Transverse colon (tissue), 4 donors: Measurements from ENCODE around the gene GID8. TPM values are rescaled to one million over a fixed set of nuclear protein-coding genes. Genes with fewer than 3 reads are reported as not detected.

Experiments used
- DNase-seq: peaks from one replicate; pipeline ENCODE4 v3.0.0-alpha.2; 2019
- H3K27ac ChIP-seq, 4 donors: fragments of 200-600 bp; sonication (generic); 2 replicates each; pipeline ENCODE4 v1.5.1; 2016 to 2018; ENCODE audit warnings: inconsistent platforms in 4 of 4
- H3K27me3 ChIP-seq: fragments of 200-600 bp; sonication (generic); 2 replicates; pipeline ENCODE4 v1.5.1; 2017; ENCODE audit warnings: inconsistent platforms
- H3K36me3 ChIP-seq, 4 donors: fragments of 200-600 bp; sonication (generic); 2 replicates each; pipeline ENCODE4 v1.5.1; 2017 to 2019; ENCODE audit warnings: inconsistent platforms in 4 of 4
- H3K4me1 ChIP-seq, 4 donors: fragments of 200-600 bp; sonication (generic); 2 replicates each; pipeline ENCODE4 v1.5.1; 2017 to 2020; ENCODE audit warnings: inconsistent platforms in 4 of 4
- H3K4me3 ChIP-seq, 4 donors: fragments of 200-600 bp; sonication (generic); 1 replicate in 1 of 4; 2 replicates in 3 of 4; pipeline versions ENCODE4 v1.5.1 to v1.6.1; 2017 to 2019; ENCODE audit warnings: inconsistent platforms in 4 of 4
- H3K9me3 ChIP-seq, 2 donors: fragments of 200-600 bp; sonication (generic); 2 replicates each; pipeline ENCODE4 v1.5.1; 2017 to 2019; ENCODE audit warnings: inconsistent platforms in 2 of 2
- EP300 ChIP-seq: sonication (generic); formaldehyde crosslinking; IDR thresholded peaks from one replicate; pipeline ENCODE4 v1.6.1; 2017; ENCODE audit warnings: antibody characterized with exemption, low read depth
- POLR2A ChIP-seq: fragments of 450-650 bp; IDR thresholded peaks from one replicate; pipeline ENCODE4 v1.6.1; 2016; ENCODE audit warnings: antibody characterized with exemption, mild to moderate bottlenecking, moderate library complexity
- POLR2AphosphoS5 ChIP-seq, 3 donors: sonication (generic); formaldehyde crosslinking; IDR thresholded peaks; one replicate each; pipeline ENCODE4 v1.6.1; 2016; ENCODE audit warnings: antibody characterized with exemption in 3 of 3
- WGBS, 2 donors: methylation state at CpG; one replicate each; pipeline ENCODE4 v1.1.5; 2018; ENCODE audit warnings: low coverage in 1 of 2; 5-methylcytosine and 5-hydroxymethylcytosine counted together
- in situ Hi-C, 4 donors: fragments of 200-750 bp; cut with MboI; loops; one replicate each; pipeline versions ENCODE4 v1.15.0 to v1.15.1; 2017; ENCODE audit warnings: low sequenced_read_pairs in 3 of 4, low pct_ligation_motif_present in 1 of 4, low pct_unique_long_range_greater_than_20kb in 1 of 4
- intact Hi-C: fragments of 100-400 bp; cut with DNase I; formaldehyde crosslinking; loops from one replicate; pipeline ENCODE4 v1.15.1; 2023; ENCODE audit warnings: low total_unique reads
- total RNA-seq, 4 donors: library from RNA; depleted of rRNA; stranded (reverse); fragments of >200 nt; gene quantifications; one replicate each; pipeline ENCODE4 v1.1.0, GENCODE V29; 2016
- TF ChIP-seq, protein P1 (sequence below), 5 experiments: fragments of 200-600 bp in 3 of 5; fragments of 450-650 bp in 2 of 5; sonication (generic) in 3 of 5; IDR thresholded peaks; 1 replicate in 2 of 5; 2 replicates in 3 of 5; pipeline ENCODE4 v1.5.1; 2016 to 2017; ENCODE audit warnings: antibody characterized with exemption in 5 of 5, inconsistent platforms in 3 of 5, mild to moderate bottlenecking in 2 of 5, moderate library complexity in 1 of 5

The GID8 gene
- total RNA-seq, 4 donors from 2014 or later, result 29.5 to 34.1 (median 31.7) TPM

DNA sequence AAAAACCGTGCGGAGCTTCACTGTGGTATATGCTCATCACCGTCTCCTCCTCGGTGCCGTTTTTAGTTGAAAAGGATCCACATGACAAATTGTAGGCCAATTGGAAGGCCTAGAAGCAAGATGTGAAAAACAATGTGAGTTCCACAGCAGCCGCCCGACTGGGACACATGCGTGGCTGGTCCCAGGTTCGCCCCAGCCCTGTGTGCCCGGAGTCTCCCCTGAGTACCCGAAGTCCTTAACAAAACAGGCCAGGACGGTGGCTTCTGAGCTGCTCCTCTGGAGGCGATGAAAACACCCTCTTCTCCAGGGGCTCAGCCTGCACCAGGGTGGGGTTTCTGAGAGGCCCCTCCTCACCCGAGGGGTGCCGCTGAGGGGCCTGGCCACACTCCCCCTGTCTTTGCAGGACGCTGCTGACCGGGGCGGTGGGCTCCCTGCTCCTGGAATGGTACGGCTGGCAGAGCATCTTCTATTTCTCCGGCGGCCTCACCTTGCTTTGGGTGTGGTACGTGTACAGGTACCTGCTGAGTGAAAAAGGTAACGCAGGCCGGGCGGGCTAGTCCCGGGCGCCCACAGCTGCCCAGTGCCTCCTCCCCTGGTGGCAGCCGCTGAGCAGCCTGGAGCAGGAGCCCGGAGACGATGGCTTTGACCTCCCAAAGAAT lies 24.4 kb downstream of the GID8 start:
- no peaks in the 10 kb centered on the region for H3K36me3 ChIP-seq

DNA sequence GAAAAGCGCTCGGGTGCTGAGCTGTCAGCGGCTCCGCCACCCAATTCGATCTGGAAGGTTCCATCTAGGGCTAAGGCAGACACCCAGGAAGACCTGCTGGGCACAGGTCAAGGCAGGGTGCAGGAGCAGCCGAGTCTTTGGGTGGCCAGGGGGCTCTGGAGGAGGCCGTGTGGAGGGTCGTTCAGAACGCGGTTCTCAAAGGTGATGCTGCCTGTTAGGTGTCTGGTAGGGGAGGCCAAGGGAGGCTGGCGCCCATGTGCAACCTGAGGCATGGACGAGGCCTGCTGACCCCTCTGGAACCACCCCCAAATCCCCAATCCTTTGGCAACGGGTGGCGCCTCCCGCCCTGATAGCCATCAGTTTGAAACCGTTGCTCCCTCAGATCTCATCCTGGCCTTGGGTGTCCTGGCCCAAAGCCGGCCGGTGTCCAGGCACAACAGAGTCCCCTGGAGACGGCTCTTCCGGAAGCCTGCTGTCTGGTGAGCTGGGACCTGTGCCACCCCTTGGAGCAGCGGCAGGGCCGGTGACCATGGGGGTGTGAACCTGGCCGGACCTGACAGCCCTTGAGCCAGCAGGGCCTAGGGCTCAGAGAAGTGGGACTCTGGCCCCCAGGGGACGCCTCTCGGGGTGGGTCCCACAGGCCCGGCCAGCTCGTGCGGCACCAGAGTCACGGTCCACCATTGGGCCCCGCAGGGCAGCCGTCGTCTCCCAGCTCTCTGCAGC lies 25.1 kb downstream of the GID8 start:
- in situ Hi-C loops, result no loop called here
- no peaks in the 10 kb centered on the region for H3K36me3 ChIP-seq
- intact Hi-C loops, result no loop called here

More for the DNA sequence above, 24.4 kb downstream of the GID8 start:
- intact Hi-C loops (no loop called here), in situ Hi-C loops (no loop called here)
- no peak overlapping the region for H3K4me3 ChIP-seq
- WGBS, 2 donors, result 93% methylated on average over 5 to 30 of the region's 30 CpGs
- no peaks in the 10 kb centered on the region for H3K4me1 ChIP-seq
- no peaks in the 10 kb centered on the region for H3K9me3 ChIP-seq
- TF ChIP-seq, protein P1, sequence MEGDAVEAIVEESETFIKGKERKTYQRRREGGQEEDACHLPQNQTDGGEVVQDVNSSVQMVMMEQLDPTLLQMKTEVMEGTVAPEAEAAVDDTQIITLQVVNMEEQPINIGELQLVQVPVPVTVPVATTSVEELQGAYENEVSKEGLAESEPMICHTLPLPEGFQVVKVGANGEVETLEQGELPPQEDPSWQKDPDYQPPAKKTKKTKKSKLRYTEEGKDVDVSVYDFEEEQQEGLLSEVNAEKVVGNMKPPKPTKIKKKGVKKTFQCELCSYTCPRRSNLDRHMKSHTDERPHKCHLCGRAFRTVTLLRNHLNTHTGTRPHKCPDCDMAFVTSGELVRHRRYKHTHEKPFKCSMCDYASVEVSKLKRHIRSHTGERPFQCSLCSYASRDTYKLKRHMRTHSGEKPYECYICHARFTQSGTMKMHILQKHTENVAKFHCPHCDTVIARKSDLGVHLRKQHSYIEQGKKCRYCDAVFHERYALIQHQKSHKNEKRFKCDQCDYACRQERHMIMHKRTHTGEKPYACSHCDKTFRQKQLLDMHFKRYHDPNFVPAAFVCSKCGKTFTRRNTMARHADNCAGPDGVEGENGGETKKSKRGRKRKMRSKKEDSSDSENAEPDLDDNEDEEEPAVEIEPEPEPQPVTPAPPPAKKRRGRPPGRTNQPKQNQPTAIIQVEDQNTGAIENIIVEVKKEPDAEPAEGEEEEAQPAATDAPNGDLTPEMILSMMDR (IDR thresholded peaks at IDR 0.05), result no peak
- no peak for TF ChIP-seq EP300
- TF ChIP-seq POLR2A, result no peak
- no peak for TF ChIP-seq POLR2AphosphoS5 (IDR thresholded peaks at IDR 0.05)
- DNase-seq, result no peak
- no peak overlapping the region for H3K27ac ChIP-seq
- no peaks in the 10 kb centered on the region for H3K27me3 ChIP-seq

DNA sequence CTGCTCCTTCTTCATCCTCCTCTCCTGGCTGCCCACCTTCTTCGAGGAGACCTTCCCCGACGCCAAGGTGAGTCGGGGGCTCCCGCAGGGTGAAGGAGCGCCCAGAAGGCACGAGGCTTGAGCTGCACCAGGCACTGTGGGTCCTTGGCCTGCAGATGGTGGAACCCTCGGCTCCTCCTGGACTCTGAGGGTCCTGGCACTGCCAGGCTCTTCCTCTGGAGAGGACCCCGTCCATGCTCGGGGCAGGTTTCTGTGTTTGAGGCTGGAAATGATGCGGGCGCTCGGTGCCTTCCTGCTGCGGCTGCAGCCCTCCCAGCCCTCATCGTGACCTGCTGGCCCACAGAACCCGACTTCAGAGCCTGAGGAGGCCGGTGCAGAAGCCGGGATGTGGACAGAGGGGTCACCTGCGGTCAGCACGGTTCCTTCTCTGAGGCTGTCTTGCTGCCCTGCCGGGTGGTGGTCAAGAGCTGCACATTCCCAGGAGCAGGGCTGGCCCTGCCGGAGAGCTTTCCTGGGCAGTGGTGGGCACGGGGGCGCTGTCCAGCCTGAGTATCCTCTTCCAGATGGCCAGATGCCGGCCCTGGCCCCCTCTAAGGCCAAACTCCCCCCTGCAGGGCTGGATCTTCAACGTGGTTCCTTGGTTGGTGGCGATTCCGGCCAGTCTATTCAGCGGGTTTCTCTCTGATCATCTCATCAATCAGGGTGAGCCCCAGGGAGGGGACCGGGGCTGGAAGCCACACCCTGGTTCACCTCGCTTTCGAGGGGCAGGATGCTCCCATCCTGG lies 25.9 kb downstream of the GID8 start:
- no peaks in the 10 kb centered on the region for H3K9me3 ChIP-seq
- no peaks in the 10 kb centered on the region for H3K4me1 ChIP-seq
- H3K27ac ChIP-seq, result no peak overlapping the region
- H3K36me3 ChIP-seq, result no peaks in the 10 kb centered on the region
- no peaks in the 10 kb centered on the region for H3K27me3 ChIP-seq
- DNase-seq, result no peak
- intact Hi-C loops (no loop called here), in situ Hi-C loops (no loop called here)
- WGBS, 2 donors, result 87% methylated on average over 21 of the region's 32 CpGs; no CpG with 5 or more reads in 1 of the 2 donors
- TF ChIP-seq POLR2AphosphoS5 (IDR thresholded peaks at IDR 0.05) (no peak), POLR2A (no peak), EP300 (no peak)
- TF ChIP-seq, protein P1 (IDR thresholded peaks at IDR 0.05), result no peak
- no peak overlapping the region for H3K4me3 ChIP-seq

More for the DNA sequence above, 25.1 kb downstream of the GID8 start:
- no peaks in the 10 kb centered on the region for H3K27me3 ChIP-seq
- 90% methylated on average over 25 of the region's 32 CpGs; no CpG with 5 or more reads in 1 of the 2 donors for WGBS, 2 donors
- H3K27ac ChIP-seq, result no peak overlapping the region
- no peaks in the 10 kb centered on the region for H3K4me1 ChIP-seq
- no peak for DNase-seq
- no peak overlapping the region for H3K4me3 ChIP-seq
- no peaks in the 10 kb centered on the region for H3K9me3 ChIP-seq
- TF ChIP-seq POLR2A (no peak), EP300 (no peak), POLR2AphosphoS5 (IDR thresholded peaks at IDR 0.05) (no peak)
- TF ChIP-seq, protein P1 (IDR thresholded peaks at IDR 0.05), result no peak

DNA sequence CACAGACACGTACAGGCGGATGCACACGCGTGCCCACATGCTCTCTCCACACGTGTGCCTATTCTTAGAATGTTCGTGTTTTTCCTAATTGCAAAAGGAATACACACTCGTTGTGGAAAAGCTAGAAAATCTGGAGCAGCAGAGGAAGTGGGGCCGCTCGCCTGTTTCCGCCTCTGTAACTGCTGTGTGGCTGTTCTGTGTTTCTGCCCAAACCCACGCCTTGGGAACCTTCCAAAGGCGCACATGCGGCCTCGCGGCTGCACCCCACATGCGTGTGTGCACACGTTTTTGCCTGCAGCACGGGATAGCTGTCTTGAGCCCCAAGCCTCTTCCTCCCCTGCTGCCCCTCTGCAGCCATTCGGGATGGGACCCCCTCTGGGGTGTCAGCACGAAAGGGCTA lies 26.8 kb downstream of the GID8 start:
- WGBS, 2 donors, result 74 to 83% methylated on average over 6 to 20 of the region's 20 CpGs
- no peaks in the 10 kb centered on the region for H3K9me3 ChIP-seq
- H3K36me3 ChIP-seq, result no peaks in the 10 kb centered on the region
- H3K27ac ChIP-seq, result no peak overlapping the region
- TF ChIP-seq EP300 (no peak), POLR2A (no peak), POLR2AphosphoS5 (IDR thresholded peaks at IDR 0.05) (no peak)
- TF ChIP-seq, protein P1 (IDR thresholded peaks at IDR 0.05), result no peak
- in situ Hi-C loops, result no loop called here
- no peak for DNase-seq
- H3K27me3 ChIP-seq, result peaks cover 5% of the 10 kb centered on the region
- intact Hi-C loops, result no loop called here
- no peak overlapping the region for H3K4me3 ChIP-seq
- no peaks in the 10 kb centered on the region for H3K4me1 ChIP-seq
